ENCODE data around the gene CCDC73. TPM values are rescaled to one million over a fixed set of nuclear protein-coding genes. Genes with fewer than 3 reads are reported as not detected.

The CCDC73 gene
- polyA plus RNA-seq, 1 of the 3 experiments (the other 2 are of a cell fraction), result not detected

- TF ChIP-seq CTCF (IDR thresholded peaks at IDR 0.05) (no peak), ZBTB33 (IDR thresholded peaks at IDR 0.05; ENCODE audit: borderline replicate concordance, low read depth) (no peak), RXRA (IDR thresholded peaks at IDR 0.05; ENCODE audit: borderline replicate concordance, low read depth) (no peak), SIN3A (IDR thresholded peaks at IDR 0.05; ENCODE audit: borderline replicate concordance, low read depth, low read length) (no peak), FOSL2 (IDR thresholded peaks at IDR 0.05; ENCODE audit: borderline replicate concordance, low read depth) (no peak), SMC3 (IDR thresholded peaks at IDR 0.05; ENCODE audit: low read depth, low read length) (no peak), RCOR1 (IDR thresholded peaks at IDR 0.05; ENCODE audit: low read length) (no peak), NFIC (IDR thresholded peaks at IDR 0.05; ENCODE audit: borderline replicate concordance) (no peak)
These were observed 20.4 kb downstream of the CCDC73 start (continued) for GRCh38 chr11:32774081-32774480.

- ChIA-PET CTCF (interaction anchor here (0.6 to 0.9 kb wide), 3 partner anchors 20 to 596 kb away, joined by 3 read pairs; no protein-coding TSS in a partner anchor), POLR2A (no interaction called here)
- DNase-seq, result no peak
- no peaks in the 10 kb centered on the region for H3K36me3 ChIP-seq (replicated peaks in 1 of 2; ENCODE audit: control insufficient read depth in 1 of 2, insufficient read depth in 2 of 2, low read length in 1 of 2)
- H3K79me2 ChIP-seq (ENCODE audit: insufficient read depth), result no peaks in the 10 kb centered on the region
- H3K4me1 ChIP-seq (ENCODE audit: control insufficient read depth in 1 of 2, insufficient read depth in 2 of 2, low read depth in 1 of 2, low read length in 1 of 2), result no peaks in the 10 kb centered on the region
- H3K27me3 ChIP-seq (ENCODE audit: insufficient read depth), result no peaks in the 10 kb centered on the region
- no peak overlapping the region for H3K27ac ChIP-seq (ENCODE audit: low read depth in 2 of 2, low read length in 1 of 2)
- H3F3A ChIP-seq (replicated peaks; ENCODE audit: insufficient read depth), result no peaks in the 10 kb centered on the region
- H2AFZ ChIP-seq (ENCODE audit: low read depth), result no peak overlapping the region
- H4K20me1 ChIP-seq (ENCODE audit: insufficient read depth), result no peaks in the 10 kb centered on the region
- no peak overlapping the region for H3K9ac ChIP-seq
- H3K4me3 ChIP-seq (ENCODE audit: low read depth in 2 of 2, low read length in 1 of 2), result no peak overlapping the region
- no peak overlapping the region for H3K4me2 ChIP-seq
- H3K9me3 ChIP-seq, result no peaks in the 10 kb centered on the region
- H3K9me2 ChIP-seq, result no peaks in the 10 kb centered on the region
- TF ChIP-seq ZBTB33 (IDR thresholded peaks at IDR 0.05; ENCODE audit: borderline replicate concordance, low read depth), result no peak
- TF ChIP-seq SMC3 (IDR thresholded peaks at IDR 0.05; ENCODE audit: low read depth, low read length), result no peak
- TF ChIP-seq IRF3 (IDR thresholded peaks at IDR 0.05; ENCODE audit: low read depth, low read length), result no peak
- TF ChIP-seq FOXM1 (IDR thresholded peaks at IDR 0.05; ENCODE audit: low read depth), result no peak
- TF ChIP-seq EZH2phosphoT487 (IDR thresholded peaks at IDR 0.05; ENCODE audit: borderline replicate concordance, low read depth), result no peak
- TF ChIP-seq YY1 (IDR thresholded peaks at IDR 0.05; ENCODE audit: low read depth), result no peak
- TF ChIP-seq USF2 (IDR thresholded peaks at IDR 0.05; ENCODE audit: borderline replicate concordance, low read depth, low read length), result no peak
- TF ChIP-seq SIN3A (IDR thresholded peaks at IDR 0.05; ENCODE audit: borderline replicate concordance, low read depth, low read length), result no peak
- TF ChIP-seq ELF1 (IDR thresholded peaks at IDR 0.05), result no peak
- TF ChIP-seq RXRA (IDR thresholded peaks at IDR 0.05; ENCODE audit: borderline replicate concordance, low read depth), result no peak
- TF ChIP-seq TAF1 (IDR thresholded peaks at IDR 0.05; ENCODE audit: borderline replicate concordance, low read depth, low read length), result no peak
- no peak for TF ChIP-seq REST (IDR thresholded peaks at IDR 0.05; ENCODE audit: low read depth, low read length)
- no peak for TF ChIP-seq JUND (IDR thresholded peaks at IDR 0.05)
- no peak for TF ChIP-seq EP300 (IDR thresholded peaks at IDR 0.05; ENCODE audit: borderline replicate concordance in 1 of 2, low read depth in 1 of 2, low read length in 1 of 2)
- no peak for TF ChIP-seq MXI1 (IDR thresholded peaks at IDR 0.05; ENCODE audit: low read depth, low read length)
These were observed 21.7 kb downstream of the CCDC73 start for GRCh38 chr11:32772731-32773130.

Data from SK-N-SH (cell line).